GM12892 (cell line): Measurements from ENCODE around the gene ZFHX3.

Experiments used
- POLR2A ChIP-seq: IDR thresholded peaks from 2 replicates; pipeline ENCODE4 v1.6.1; 2011; ENCODE audit warnings: low read depth, low read length, control low read depth
- POLR2AphosphoS5 ChIP-seq: IDR thresholded peaks from 2 replicates; pipeline ENCODE4 v1.6.1; 2011; ENCODE audit warnings: low read depth, low read length, control low read depth
- TAF1 ChIP-seq: IDR thresholded peaks from 2 replicates; pipeline ENCODE4 v1.6.1; 2011; ENCODE audit warnings: low read depth, mild to moderate bottlenecking, control low read depth, low read length, borderline replicate concordance

GRCh38 chr16:72815348-72816318 is 232.3 kb downstream of the ZFHX3 start:
- TF ChIP-seq POLR2AphosphoS5, result no peak
- no peak for TF ChIP-seq POLR2A
- TF ChIP-seq TAF1, result no peak
